ENCODE measurements around the gene GGT7. TPM values are rescaled to one million over a fixed set of nuclear protein-coding genes. Genes with fewer than 3 reads are reported as not detected.

GGT7 gene
- total RNA-seq, 4 donors from 2014 or later: 3.6 to 14.9 (median 11.9) TPM

- Histone ChIP-seq H3K9me3 (no peaks in the 10 kb centered on the region), H3K4me1 (no peaks in the 10 kb centered on the region), H3K27ac (no peak overlapping the region), H3K36me3 (peaks cover 0 to 64% of the 10 kb centered on the region in 2 donors), H3K4me3 (no peak overlapping the region), H3K27me3 (no peaks in the 10 kb centered on the region)
- ATAC-seq: no peak
- TF ChIP-seq, protein P1, sequence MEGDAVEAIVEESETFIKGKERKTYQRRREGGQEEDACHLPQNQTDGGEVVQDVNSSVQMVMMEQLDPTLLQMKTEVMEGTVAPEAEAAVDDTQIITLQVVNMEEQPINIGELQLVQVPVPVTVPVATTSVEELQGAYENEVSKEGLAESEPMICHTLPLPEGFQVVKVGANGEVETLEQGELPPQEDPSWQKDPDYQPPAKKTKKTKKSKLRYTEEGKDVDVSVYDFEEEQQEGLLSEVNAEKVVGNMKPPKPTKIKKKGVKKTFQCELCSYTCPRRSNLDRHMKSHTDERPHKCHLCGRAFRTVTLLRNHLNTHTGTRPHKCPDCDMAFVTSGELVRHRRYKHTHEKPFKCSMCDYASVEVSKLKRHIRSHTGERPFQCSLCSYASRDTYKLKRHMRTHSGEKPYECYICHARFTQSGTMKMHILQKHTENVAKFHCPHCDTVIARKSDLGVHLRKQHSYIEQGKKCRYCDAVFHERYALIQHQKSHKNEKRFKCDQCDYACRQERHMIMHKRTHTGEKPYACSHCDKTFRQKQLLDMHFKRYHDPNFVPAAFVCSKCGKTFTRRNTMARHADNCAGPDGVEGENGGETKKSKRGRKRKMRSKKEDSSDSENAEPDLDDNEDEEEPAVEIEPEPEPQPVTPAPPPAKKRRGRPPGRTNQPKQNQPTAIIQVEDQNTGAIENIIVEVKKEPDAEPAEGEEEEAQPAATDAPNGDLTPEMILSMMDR (IDR thresholded peaks at IDR 0.05): no peak
- TF ChIP-seq POLR2AphosphoS5 (IDR thresholded peaks at IDR 0.05): no peak
- no peak for TF ChIP-seq EP300 (IDR thresholded peaks at IDR 0.05)
- TF ChIP-seq POLR2A (IDR thresholded peaks at IDR 0.05): no peak
- no CpG with 5 or more reads among the region's 32 CpGs for WGBS, 2 donors (ENCODE audit: low coverage in 1 of 2)
Measured at GRCh38 chr20:34863421-34863965, 9.2 kb downstream of the GGT7 start.

- H3K4me3 ChIP-seq: no peak overlapping the region
- H3K9me3 ChIP-seq: no peaks in the 10 kb centered on the region
- H3K27me3 ChIP-seq: no peaks in the 10 kb centered on the region
- H3K36me3 ChIP-seq: peaks cover 0 to 72% of the 10 kb centered on the region in 2 donors
- ATAC-seq: no peak
- 88 to 93% methylated on average over 3 to 5 of the region's 12 CpGs for WGBS, 2 donors (ENCODE audit: low coverage in 1 of 2)
- TF ChIP-seq EP300 (IDR thresholded peaks at IDR 0.05) (no peak), POLR2AphosphoS5 (IDR thresholded peaks at IDR 0.05) (no peak), POLR2A (IDR thresholded peaks at IDR 0.05) (no peak)
- TF ChIP-seq, protein P1 (IDR thresholded peaks at IDR 0.05): no peak
- H3K4me1 ChIP-seq: no peaks in the 10 kb centered on the region
- no peak overlapping the region for H3K27ac ChIP-seq
Measured at GRCh38 chr20:34862724-34863123, 9.9 kb downstream of the GGT7 start.

DNA sequence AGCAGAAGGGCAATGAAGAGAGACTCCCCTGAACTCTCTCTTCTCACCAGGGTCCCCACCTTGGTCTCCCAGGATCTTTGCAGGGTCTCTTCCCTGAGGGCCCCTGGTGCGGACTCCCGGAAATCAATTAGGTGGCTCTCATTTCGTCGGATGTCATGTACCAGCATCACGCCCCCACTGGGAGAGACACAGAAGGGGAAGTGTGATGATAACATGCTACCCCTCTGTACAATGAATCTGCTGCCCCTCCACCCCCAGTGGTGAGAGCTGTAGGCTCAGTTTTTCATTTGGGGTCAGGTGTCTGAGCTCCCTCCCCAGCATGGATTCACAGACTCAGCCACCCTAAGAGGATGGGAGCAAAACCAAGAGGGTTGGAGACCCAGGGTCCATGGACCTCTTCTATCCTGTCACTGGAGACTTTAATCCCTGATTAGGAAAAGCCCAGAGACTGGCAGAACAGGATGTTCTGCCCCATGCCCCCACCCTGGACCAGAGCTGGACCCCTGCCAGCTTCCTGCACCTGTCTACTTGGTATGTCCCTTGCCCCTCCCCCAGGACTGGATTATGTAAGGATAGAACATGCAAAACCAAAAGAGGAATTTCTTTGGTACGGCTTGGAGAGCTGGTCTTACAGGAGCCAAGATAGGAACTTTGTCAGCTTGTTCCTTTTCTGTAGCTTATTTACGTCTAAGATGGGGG lies 11.1 kb downstream of the GGT7 start:
- 86 to 94% methylated on average over 3 of the region's 7 CpGs for WGBS, 2 donors (ENCODE audit: low coverage in 1 of 2)
- TF ChIP-seq EP300 (IDR thresholded peaks at IDR 0.05): no peak
- no peaks in the 10 kb centered on the region for H3K27me3 ChIP-seq
- H3K27ac ChIP-seq: no peak overlapping the region
- H3K9me3 ChIP-seq: no peaks in the 10 kb centered on the region
- ATAC-seq: no peak
- H3K4me1 ChIP-seq: no peaks in the 10 kb centered on the region
- no peak overlapping the region for H3K4me3 ChIP-seq
- H3K36me3 ChIP-seq: peaks cover 0 to 82% of the 10 kb centered on the region in 2 donors

GRCh38 chr20:34859826-34860545 lies 12.7 kb downstream of the GGT7 start:
- Histone ChIP-seq H3K36me3 (peaks cover 0 to 91% of the 10 kb centered on the region in 2 donors), H3K4me3 (no peak overlapping the region), H3K9me3 (no peaks in the 10 kb centered on the region), H3K27me3 (no peaks in the 10 kb centered on the region), H3K27ac (no peak overlapping the region), H3K4me1 (no peaks in the 10 kb centered on the region)
- TF ChIP-seq POLR2AphosphoS5 (IDR thresholded peaks at IDR 0.05): no peak
- no peak for TF ChIP-seq EP300 (IDR thresholded peaks at IDR 0.05)
- TF ChIP-seq, protein P1 (IDR thresholded peaks at IDR 0.05): no peak
- TF ChIP-seq POLR2A (IDR thresholded peaks at IDR 0.05): no peak
- WGBS, 2 donors (ENCODE audit: low coverage in 1 of 2): 93% methylated on average over 2 to 6 of the region's 9 CpGs
- ATAC-seq: no peak

- H3K27ac ChIP-seq: no peak overlapping the region
- H3K27me3 ChIP-seq: no peaks in the 10 kb centered on the region
- H3K9me3 ChIP-seq: no peaks in the 10 kb centered on the region
- no peak for TF ChIP-seq POLR2AphosphoS5 (IDR thresholded peaks at IDR 0.05)
- TF ChIP-seq, protein P1 (IDR thresholded peaks at IDR 0.05): no peak
- no peak for TF ChIP-seq EP300 (IDR thresholded peaks at IDR 0.05)
- no peak for TF ChIP-seq POLR2A (IDR thresholded peaks at IDR 0.05)
- WGBS, 2 donors (ENCODE audit: low coverage in 1 of 2): 80 to 98% methylated on average over 1 to 8 of the region's 26 CpGs
- H3K4me3 ChIP-seq: no peak overlapping the region
- H3K36me3 ChIP-seq: peaks cover 0 to 95% of the 10 kb centered on the region in 2 donors
- no peaks in the 10 kb centered on the region for H3K4me1 ChIP-seq
- ATAC-seq: no peak
Measured at GRCh38 chr20:34859367-34859766, 13.3 kb downstream of the GGT7 start.
